Small intestine (tissue), 7 donors: Measurements from ENCODE around the gene DSCAML1. TPM values are rescaled to one million over a fixed set of nuclear protein-coding genes. Genes with fewer than 3 reads are reported as not detected.

Source experiments
- DNase-seq, 2 donors: peaks; one replicate each; pipeline versions ENCODE4 v3.0.0 to v3.0.0-alpha.2; 2013
- FAIRE-seq: peaks from 2 replicates; lab custom pipeline; 2012; peaks lifted over from hg19 to GRCh38; lab: Jason Lieb, UNC
- H3K27ac ChIP-seq, 3 donors: one replicate each; pipeline ENCODE4 v1.5.1; 2013; ENCODE audit warnings: low read length in 2 of 3, mild to moderate bottlenecking in 2 of 3, control low read depth in 1 of 3, inconsistent platforms in 1 of 3, low read depth in 1 of 3, moderate library complexity in 1 of 3
- H3K27me3 ChIP-seq, 3 donors: one replicate each; pipeline ENCODE4 v1.6.1; 2013; ENCODE audit warnings: low read length in 3 of 3, inconsistent platforms in 1 of 3; ENCODE audit not compliant: control insufficient read depth in 3 of 3, insufficient read depth in 3 of 3
- H3K36me3 ChIP-seq, 3 donors: one replicate each; pipeline ENCODE4 v1.6.1; 2013; ENCODE audit warnings: low read length in 3 of 3, inconsistent platforms in 1 of 3, low read depth in 1 of 3, mild to moderate bottlenecking in 1 of 3, moderate library complexity in 1 of 3; ENCODE audit not compliant: control insufficient read depth in 3 of 3, insufficient read depth in 2 of 3
- H3K4me1 ChIP-seq, 3 donors: one replicate each; pipeline ENCODE4 v1.6.1; 2013; ENCODE audit warnings: low read length in 2 of 3, inconsistent platforms in 1 of 3, low read depth in 1 of 3, mild to moderate bottlenecking in 1 of 3, moderate library complexity in 1 of 3; ENCODE audit not compliant: control insufficient read depth in 3 of 3, insufficient read depth in 2 of 3
- H3K4me3 ChIP-seq, 3 donors: one replicate each; pipeline ENCODE4 v1.5.1; 2013; ENCODE audit warnings: low read length in 3 of 3, control low read depth in 1 of 3, inconsistent platforms in 1 of 3, low read depth in 1 of 3, mild to moderate bottlenecking in 1 of 3, moderate library complexity in 1 of 3
- H3K9me3 ChIP-seq, 2 donors: one replicate each; pipeline ENCODE4 v1.6.1; 2013; ENCODE audit warnings: low read depth in 1 of 2, low read length in 1 of 2; ENCODE audit not compliant: control insufficient read depth in 2 of 2, insufficient read depth in 1 of 2
- WGBS, 3 donors: extraction: QIAGEN DNeasy Blood & Tissue Kit; methylation state at CpG; one replicate each; pipeline ENCODE4 v1.1.7; 2013; 5-methylcytosine and 5-hydroxymethylcytosine counted together
- polyA plus RNA-seq, 4 donors: library from polyadenylated mRNA; stranded (reverse) in 3 of 4; unstranded in 1 of 4; fragments of 200-250 nt in 3 of 4; fragments of 120-200 nt in 1 of 4; gene quantifications; one replicate each; pipeline versions ENCODE4 v1.2.1 to v1.2.3, GENCODE V29; 2013
- donor health status: healthy with polysubstance abuse.
- donor health status: control.
- donor health status: control.
- donor health status: Bipolar disorder and iron deficiency.
- donor health status: healthy.

The DSCAML1 gene
- polyA plus RNA-seq, 4 donors, result under 0.01 to 3.3 (median 0.22) TPM; not detected in 1

- no peak overlapping the region for H3K27ac ChIP-seq
- H3K4me1 ChIP-seq, result no peaks in the 10 kb centered on the region
- DNase-seq (no peak), FAIRE-seq (no peak)
- H3K27me3 ChIP-seq, result no peaks in the 10 kb centered on the region
- no peak overlapping the region for H3K4me3 ChIP-seq
- WGBS, 3 donors, result 81 to 83% (median 82%) methylated on average over 4 of the region's 4 CpGs
- peaks cover 0 to 12% (median 0%) of the 10 kb centered on the region in 3 donors for H3K36me3 ChIP-seq
- H3K9me3 ChIP-seq, result no peaks in the 10 kb centered on the region
Measured at GRCh38 chr11:117671370-117671769, 125.6 kb downstream of the DSCAML1 start.

DNA sequence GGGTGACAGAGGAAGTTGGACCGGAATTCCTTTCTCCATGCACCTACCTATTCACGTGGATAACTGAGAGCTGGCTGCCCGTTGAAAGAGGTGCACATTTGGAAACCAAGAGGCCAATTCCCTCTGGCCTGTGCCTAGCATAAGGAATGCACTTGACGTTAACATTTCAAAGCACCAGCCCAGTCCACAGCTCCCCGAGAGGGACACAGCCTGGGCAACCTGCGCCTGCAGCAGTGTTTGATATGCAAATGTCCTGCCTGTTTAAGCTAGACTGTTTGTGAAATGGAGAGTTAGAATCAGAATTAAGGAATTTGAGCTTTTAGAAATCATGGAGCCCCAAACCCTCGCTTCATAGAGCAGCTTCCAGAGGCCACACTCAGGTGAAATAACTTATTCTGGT, 126.1 kb downstream of the DSCAML1 start:
- peaks cover 0 to 12% (median 0%) of the 10 kb centered on the region in 3 donors for H3K36me3 ChIP-seq
- no peaks in the 10 kb centered on the region for H3K4me1 ChIP-seq
- WGBS, 3 donors, result 80 to 91% (median 83%) methylated on average over 7 of the region's 7 CpGs
- no peak for FAIRE-seq
- no peaks in the 10 kb centered on the region for H3K27me3 ChIP-seq
- no peaks in the 10 kb centered on the region for H3K9me3 ChIP-seq
- DNase-seq, result no peak
- H3K4me3 ChIP-seq, result no peak overlapping the region
- no peak overlapping the region for H3K27ac ChIP-seq

DNA sequence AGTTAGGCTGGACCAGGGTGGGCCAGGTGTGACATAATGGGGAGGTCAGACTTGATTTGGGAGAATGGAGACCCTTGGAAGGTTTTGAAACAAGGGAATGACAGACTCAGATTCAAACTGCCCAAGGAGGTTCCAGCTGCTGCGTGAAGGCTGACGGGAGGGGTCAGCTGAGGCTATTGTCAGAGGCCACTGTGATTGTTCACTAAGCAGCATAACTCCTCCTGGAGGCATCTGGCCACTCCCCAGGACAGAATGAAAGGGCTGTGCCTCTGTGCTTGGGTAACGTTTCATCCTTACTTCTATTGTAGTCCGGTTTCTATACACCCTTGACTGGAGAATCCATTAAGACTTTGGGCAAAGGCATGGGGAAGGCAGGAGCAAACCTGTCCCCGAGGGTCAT, 126.6 kb downstream of the DSCAML1 start:
- 74 to 83% (median 75%) methylated on average over 5 of the region's 5 CpGs for WGBS, 3 donors
- no peaks in the 10 kb centered on the region for H3K27me3 ChIP-seq
- DNase-seq (no peak), FAIRE-seq (no peak)
- no peaks in the 10 kb centered on the region for H3K9me3 ChIP-seq
- H3K4me1 ChIP-seq, result no peaks in the 10 kb centered on the region
- peaks cover 0 to 12% (median 0%) of the 10 kb centered on the region in 3 donors for H3K36me3 ChIP-seq
- no peak overlapping the region for H3K27ac ChIP-seq
- no peak overlapping the region for H3K4me3 ChIP-seq

DNA sequence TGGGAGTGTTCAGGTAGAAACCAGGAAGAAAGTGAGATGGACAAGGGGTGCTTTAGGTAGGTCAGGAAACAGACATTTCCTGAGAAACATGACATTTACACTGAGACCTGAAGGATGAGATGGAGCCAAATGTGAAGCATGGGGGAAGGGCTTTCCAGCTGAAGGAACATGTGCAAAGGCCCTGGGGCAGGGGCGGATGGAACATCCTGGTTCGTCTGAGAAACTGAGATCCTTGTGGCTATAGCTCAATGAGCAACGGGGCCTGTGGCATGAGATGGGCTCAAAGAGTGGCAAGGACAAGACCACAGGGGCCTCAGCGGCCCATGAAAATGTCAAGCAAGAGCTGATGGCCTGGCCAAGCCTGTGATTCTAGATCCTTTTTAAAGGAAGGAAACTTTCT, 127.4 kb downstream of the DSCAML1 start:
- WGBS, 3 donors, result 87 to 97% (median 90%) methylated on average over 4 of the region's 4 CpGs

DNA sequence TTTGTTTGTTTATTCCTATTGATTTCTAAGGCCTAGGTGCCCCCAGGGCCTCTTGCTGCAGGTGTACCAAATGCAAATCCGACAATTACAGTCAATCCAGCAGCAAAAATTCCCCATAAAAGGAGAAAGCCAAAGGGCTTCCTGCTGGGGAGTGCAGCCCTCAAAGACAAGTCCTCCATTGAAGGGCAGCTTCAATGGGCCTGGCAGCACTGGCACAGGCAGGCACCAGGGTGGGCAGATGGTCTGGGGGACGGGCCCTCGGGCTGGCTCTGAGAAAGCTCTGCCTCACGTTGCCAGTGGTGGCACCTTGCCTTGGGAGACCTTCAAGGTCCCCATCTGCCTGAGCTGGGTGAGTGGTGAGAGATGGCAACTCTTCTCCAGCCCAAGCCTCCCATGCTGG, 128.0 kb downstream of the DSCAML1 start:
- 83 to 93% (median 84%) methylated on average over 4 of the region's 4 CpGs for WGBS, 3 donors
- H3K4me1 ChIP-seq, result peaks cover 0 to 10% (median 0%) of the 10 kb centered on the region in 3 donors
- H3K36me3 ChIP-seq, result peaks cover 0 to 9% (median 0%) of the 10 kb centered on the region in 3 donors
- no peak for FAIRE-seq
- no peak for DNase-seq
- no peak overlapping the region for H3K27ac ChIP-seq
- no peaks in the 10 kb centered on the region for H3K9me3 ChIP-seq
- H3K4me3 ChIP-seq, result no peak overlapping the region
- H3K27me3 ChIP-seq, result no peaks in the 10 kb centered on the region

More for the DNA sequence above, 127.4 kb downstream of the DSCAML1 start:
- Histone ChIP-seq H3K27me3 (no peaks in the 10 kb centered on the region), H3K4me1 (peaks cover 0 to 5% (median 0%) of the 10 kb centered on the region in 3 donors), H3K36me3 (peaks cover 0 to 12% (median 0%) of the 10 kb centered on the region in 3 donors), H3K27ac (no peak overlapping the region), H3K9me3 (no peaks in the 10 kb centered on the region), H3K4me3 (no peak overlapping the region)
- FAIRE-seq, result no peak
- no peak for DNase-seq

DNA sequence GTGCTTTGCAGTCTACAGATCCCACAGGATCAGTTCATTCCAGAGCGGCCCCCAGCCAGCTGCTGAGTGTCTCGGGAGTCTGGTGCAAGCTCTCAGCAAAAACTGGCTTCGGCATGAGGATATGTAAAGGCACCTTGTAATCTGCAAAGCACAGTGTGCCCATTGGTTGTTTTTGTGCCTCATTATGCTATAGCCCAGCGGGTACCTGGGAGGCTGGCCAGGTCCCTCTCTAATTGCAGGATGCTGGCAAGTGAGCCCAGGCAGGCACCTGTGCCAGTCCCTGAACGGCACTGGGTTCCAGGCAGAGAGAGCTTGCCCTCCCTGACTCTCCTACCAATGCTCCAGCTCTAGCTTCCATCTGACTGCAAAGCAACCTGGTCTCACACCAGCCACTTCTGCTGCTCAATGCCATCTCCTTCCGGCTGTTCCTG, 128.7 kb downstream of the DSCAML1 start:
- FAIRE-seq (no peak), DNase-seq (no peak)
- H3K27me3 ChIP-seq, result no peaks in the 10 kb centered on the region
- H3K27ac ChIP-seq, result no peak overlapping the region
- H3K36me3 ChIP-seq, result peaks cover 0 to 7% (median 0%) of the 10 kb centered on the region in 3 donors
- no peaks in the 10 kb centered on the region for H3K9me3 ChIP-seq
- 70 to 87% (median 76%) methylated on average over 6 of the region's 6 CpGs for WGBS, 3 donors
- H3K4me1 ChIP-seq, result peaks cover 0 to 15% (median 0%) of the 10 kb centered on the region in 3 donors
- no peak overlapping the region for H3K4me3 ChIP-seq

DNA sequence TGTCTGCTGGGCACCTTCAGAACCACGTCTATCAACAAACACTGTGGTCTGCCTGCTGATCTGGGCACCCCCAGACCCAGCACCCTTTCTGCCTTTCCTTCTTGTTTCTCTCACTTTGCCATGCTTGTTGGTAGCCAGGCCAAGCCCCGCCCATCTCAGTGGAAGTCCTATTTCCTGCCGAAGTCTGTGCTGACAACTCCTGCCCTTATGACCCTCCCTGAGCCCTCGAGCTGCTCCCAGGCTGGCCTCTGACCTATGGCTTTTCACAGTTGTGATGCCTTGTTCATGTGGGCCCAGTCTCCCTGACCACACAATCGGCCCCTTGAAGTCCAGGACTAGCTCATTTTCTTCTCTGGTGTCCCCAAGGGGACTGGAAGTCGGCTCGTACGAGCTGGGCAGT, 132.1 kb downstream of the DSCAML1 start:
- Histone ChIP-seq H3K36me3 (peaks cover 0 to 6% (median 0%) of the 10 kb centered on the region in 3 donors), H3K27ac (no peak overlapping the region), H3K4me1 (peaks cover 0 to 21% (median 2%) of the 10 kb centered on the region in 3 donors), H3K27me3 (no peaks in the 10 kb centered on the region), H3K4me3 (no peak overlapping the region), H3K9me3 (no peaks in the 10 kb centered on the region)
- no peak for FAIRE-seq
- WGBS, 3 donors, result 49 to 66% (median 61%) methylated on average over 8 of the region's 8 CpGs
- peak in 1 of 2 donors; percentile 39 for DNase-seq

DNA sequence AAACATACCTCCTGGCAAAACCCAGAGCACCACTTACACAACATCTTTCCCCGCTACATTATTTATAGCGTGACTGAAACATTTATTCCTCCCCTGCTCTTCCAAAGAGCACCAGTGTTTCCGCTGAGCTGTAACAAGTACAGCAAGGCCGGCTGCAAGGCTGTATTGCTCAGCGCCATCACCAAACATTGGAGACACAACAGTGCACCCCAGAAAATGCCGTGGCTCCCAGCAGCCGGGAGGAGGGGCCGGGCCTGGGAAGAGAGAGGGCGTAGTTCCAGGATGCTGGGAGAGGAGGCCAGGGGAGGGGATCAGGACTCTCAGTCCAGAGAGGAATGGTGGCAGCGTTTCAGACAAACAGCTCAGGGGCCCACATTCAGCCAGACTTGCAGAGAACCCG, 133.2 kb downstream of the DSCAML1 start:
- Histone ChIP-seq H3K9me3 (no peaks in the 10 kb centered on the region), H3K27me3 (no peaks in the 10 kb centered on the region), H3K4me3 (no peak overlapping the region), H3K36me3 (peaks cover 0 to 4% (median 0%) of the 10 kb centered on the region in 3 donors), H3K4me1 (peaks cover 0 to 26% (median 2%) of the 10 kb centered on the region in 3 donors), H3K27ac (peak overlapping the region in 1 of 3 donors; percentile 1)
- no peak for FAIRE-seq
- WGBS, 3 donors, result 39 to 61% (median 55%) methylated on average over 11 of the region's 11 CpGs
- DNase-seq, result peak in 1 of 2 donors; percentile 38

- Histone ChIP-seq H3K9me3 (no peaks in the 10 kb centered on the region), H3K4me3 (no peak overlapping the region), H3K27me3 (no peaks in the 10 kb centered on the region), H3K4me1 (peaks cover 0 to 30% (median 2%) of the 10 kb centered on the region in 3 donors), H3K36me3 (peaks cover 0 to 2% (median 0%) of the 10 kb centered on the region in 3 donors), H3K27ac (no peak overlapping the region)
- DNase-seq (no peak), FAIRE-seq (no peak)
- 51 to 83% (median 55%) methylated on average over 5 of the region's 5 CpGs for WGBS, 3 donors
Measured at GRCh38 chr11:117663414-117663813, 133.6 kb downstream of the DSCAML1 start.
